Astrocyte of the spinal cord (primary cell): ENCODE results near the gene GPAT3.
"Not testable (repeated sequence)": the region's sequence is repeated elsewhere in the genome, so short reads cannot be mapped to it uniquely, and the experiment has no call there.

Experiments used
- DNase-seq: peaks from one replicate; pipeline ENCODE4 v3.0.0; 2011; ENCODE audit warnings: low read depth, low spot score
- H3K4me3 ChIP-seq: 2 replicates; pipeline ENCODE4 v1.5.1; 2011; ENCODE audit warnings: low read depth, mild to moderate bottlenecking, low read length, moderate library complexity
- CTCF ChIP-seq: IDR thresholded peaks from 2 replicates; pipeline ENCODE4 v1.5.1; 2012; ENCODE audit warnings: low read depth, mild to moderate bottlenecking, low read length, inconsistent platforms
- in situ Hi-C: cut with HindIII; loops from 2 replicates; pipeline ENCODE4 v1.10.0; 2017; ENCODE audit warnings: low sequenced_read_pairs

GPAT3 gene

GRCh38 chr4:83535520-83536361 lies at the start of gene GPAT3:
Gene GPAT3, plus strand, starts transcription at chr4:83536108. Its CDS starts 515 bp downstream, at chr4:83536623.
- in situ Hi-C loops = no loop called here

GRCh38 chr4:83486457-83487129 lies 49.3 kb upstream of the GPAT3 start:
- H3K4me3 ChIP-seq = no peak overlapping the region
- TF ChIP-seq CTCF = no peak
- DNase-seq = no peak
- in situ Hi-C loops = no loop called here

More at GRCh38 chr4:83535520-83536361, at the start of gene GPAT3:
- peak within 1 kb of the TSS; percentile 79 for H3K4me3 ChIP-seq
- no peak for TF ChIP-seq CTCF
- peak; percentile 77 for DNase-seq

GRCh38 chr4:83489711-83490326 lies 46.1 kb upstream of the GPAT3 start:
- no peak for TF ChIP-seq CTCF
- no peak overlapping the region for H3K4me3 ChIP-seq
- DNase-seq = no peak
- in situ Hi-C loops = no loop called here

GRCh38 chr4:83490876-83491450 lies 44.9 kb upstream of the GPAT3 start:
- no peak overlapping the region for H3K4me3 ChIP-seq
- peak; percentile 91 for TF ChIP-seq CTCF
- in situ Hi-C loops = no loop called here
- DNase-seq = peak; percentile 41

GRCh38 chr4:83496085-83496917 lies 39.6 kb upstream of the GPAT3 start:
- H3K4me3 ChIP-seq, in situ Hi-C loops, DNase-seq: not testable (repeated sequence)

GRCh38 chr4:83498187-83498586 lies 37.7 kb upstream of the GPAT3 start:
- H3K4me3 ChIP-seq = no peak overlapping the region
- DNase-seq = no peak
- in situ Hi-C loops = no loop called here
- no peak for TF ChIP-seq CTCF

GRCh38 chr4:83501671-83502070 lies 34.2 kb upstream of the GPAT3 start:
- in situ Hi-C loops, DNase-seq, H3K4me3 ChIP-seq: not testable (repeated sequence)
